Posterior cingulate gyrus (tissue), 11 donors: ENCODE results near the gene MORC3.
"Not testable (repeated sequence)": the region's sequence is repeated elsewhere in the genome, so short reads cannot be mapped to it uniquely, and the experiment has no call there.

Source experiments
- DNase-seq, 10 donors: peaks; one replicate each; pipeline versions ENCODE4 v3.0.0 to v3.0.0-alpha.2; 2020 to 2021; ENCODE audit warnings: mixed read lengths in 3 of 10
- intact Hi-C: fragments of 100-400 bp; cut with DNase I; formaldehyde crosslinking; loops from one replicate; pipeline ENCODE4 v1.15.1; 2023

Gene MORC3

DNA sequence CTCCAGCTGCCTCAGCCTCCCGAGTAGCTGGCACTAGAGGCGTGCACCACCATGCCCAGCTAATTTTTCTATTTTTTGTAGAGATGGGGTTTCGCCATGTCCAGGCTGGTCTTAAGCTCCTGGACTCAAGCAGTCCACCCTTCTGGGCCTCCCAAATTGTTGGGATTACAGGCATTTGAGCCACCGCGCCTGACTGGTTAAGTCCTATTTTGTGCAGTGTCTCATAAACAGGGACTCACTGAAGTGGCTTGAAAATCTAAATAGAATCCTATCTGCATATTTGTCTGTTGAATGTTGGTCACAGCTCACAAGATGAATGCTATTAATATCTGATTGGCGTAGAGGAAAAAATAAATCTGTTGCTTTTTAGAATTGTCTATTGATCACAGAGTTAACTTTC is 59.3 kb downstream of the MORC3 start:
- intact Hi-C loops, result no loop called here
- DNase-seq, result no peak

DNA sequence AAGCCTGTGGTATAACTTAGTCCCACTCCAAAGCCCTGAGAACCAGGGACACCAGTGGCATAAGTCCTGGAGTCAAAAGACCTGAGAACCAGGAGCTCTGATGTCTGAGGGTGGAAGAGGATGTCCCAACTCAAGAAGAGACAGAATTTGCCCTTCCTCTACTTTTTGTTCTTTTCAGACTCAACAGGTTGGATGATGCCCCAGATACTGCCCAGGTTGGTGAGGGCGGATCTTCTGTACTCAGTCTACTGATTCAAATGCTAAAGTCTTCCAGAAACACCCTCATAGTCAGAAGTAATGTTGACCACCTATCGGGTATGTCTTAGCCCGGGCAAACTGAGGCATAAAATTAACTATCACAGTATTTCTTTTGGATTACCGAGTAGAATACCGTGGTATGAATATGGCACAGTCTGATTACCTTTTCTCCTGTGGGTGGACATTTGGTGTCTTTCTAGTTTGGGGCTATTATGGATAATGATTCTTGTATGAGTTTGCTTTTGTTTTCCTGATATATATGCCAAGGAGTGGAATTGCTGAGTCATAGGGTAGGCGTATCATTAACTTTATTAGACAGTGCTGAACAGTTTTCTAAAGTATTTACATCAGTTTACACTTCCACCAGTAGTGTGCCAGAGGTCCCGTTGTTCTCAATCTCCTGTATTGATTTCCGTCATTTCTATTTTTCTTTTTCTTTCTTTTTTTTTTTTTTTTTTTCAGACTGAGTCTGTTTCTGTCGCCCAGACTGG is 62.0 kb downstream of the MORC3 start:
- DNase-seq, result no peak
- intact Hi-C loops, result no loop called here

- DNase-seq, intact Hi-C loops: not testable (repeated sequence)
These were observed 62.7 kb downstream of the MORC3 start for GRCh38 chr21:36382722-36383121.

DNA sequence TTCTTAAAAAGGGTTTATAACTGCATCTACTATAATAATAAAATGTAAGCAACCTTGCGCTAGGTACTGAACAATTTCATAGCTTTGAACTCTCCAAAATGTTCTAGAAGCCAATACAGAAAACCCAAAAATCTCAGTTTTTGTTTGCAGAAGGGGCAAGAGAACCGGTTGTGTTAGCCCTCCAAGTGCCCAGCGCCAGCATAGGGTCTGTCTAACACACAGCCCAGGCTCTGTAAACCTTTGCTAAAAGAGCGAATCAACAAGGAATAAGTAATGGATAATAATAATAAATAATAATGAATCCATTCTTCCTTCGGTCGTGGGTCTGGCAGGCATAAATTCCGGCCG is 64.9 kb downstream of the MORC3 start:
- no peak for DNase-seq
- intact Hi-C loops, result no loop called here

DNA sequence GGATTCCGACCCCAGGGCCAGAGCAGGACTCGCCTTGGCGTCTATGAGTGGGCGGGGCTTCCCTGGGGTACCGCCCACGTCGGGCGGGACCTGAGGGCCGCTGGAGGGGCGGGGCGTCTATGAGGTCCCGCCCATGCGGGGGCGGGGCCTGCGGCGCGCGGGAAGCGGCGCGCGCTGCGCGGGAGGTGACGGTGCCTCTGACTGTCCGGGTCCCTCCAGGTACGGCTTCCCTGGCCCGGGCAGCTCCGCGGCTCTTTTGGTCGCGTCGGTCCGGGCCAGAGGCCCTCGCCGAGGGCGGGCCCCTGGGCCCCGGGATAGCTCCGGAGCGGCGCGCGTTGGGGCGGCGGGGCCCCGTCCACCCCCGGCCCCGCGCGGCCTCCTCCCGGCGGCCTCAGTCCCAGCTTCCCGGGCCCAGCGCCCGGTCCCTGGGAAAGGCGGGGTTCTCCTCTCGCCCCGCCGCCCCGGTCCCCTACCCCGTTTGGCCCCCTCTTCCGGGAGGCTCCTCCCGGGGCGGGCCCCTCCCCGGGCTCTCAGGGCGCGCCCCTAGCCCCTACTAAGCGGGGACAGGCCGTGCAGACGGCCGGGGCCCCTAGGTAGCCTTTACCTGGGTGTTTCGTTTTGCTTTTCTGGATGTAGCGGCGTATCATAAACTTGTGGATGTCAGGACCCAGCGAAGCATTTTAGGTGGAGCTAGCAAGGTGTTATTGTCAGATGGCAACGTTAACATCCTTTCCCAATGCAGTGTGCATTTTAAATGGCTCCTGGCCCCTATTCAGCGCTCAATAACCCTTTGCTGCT is 65.4 kb downstream of the MORC3 start, which contains the start of gene CHAF1B:
Gene CHAF1B (plus strand): TSS at position 160 of the 798 bp plus-strand sequence. CDS start 745 bp downstream, outside the sequence.
- intact Hi-C loops, result no loop called here
- peak; percentile 47 to 97 (median 68) for DNase-seq

GRCh38 chr21:36386031-36386642 is 66.1 kb downstream of the MORC3 start:
- intact Hi-C loops, result no loop called here
- DNase-seq, result no peak

GRCh38 chr21:36388096-36388495 is 68.1 kb downstream of the MORC3 start:
- DNase-seq, result no peak
- intact Hi-C loops, result no loop called here

DNA sequence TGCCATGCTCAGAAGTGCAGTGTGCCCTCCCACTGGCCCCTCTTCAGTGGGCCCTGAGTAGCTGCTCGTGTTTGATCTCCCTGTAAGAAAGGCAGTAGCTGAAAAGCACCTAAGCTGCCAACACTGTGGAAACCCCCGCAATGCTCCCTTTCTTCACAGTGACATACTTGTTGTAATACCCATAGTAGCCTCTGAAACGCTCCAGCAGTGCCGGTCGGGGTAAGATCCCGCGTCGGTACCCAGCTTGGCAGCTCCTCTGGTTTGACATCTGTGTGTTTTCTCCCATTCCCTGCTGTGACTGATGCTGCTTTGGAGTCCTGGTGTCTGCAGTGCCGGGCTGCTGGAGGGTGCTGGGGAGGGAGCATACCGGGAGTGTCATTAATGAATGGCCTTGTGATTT is 68.8 kb downstream of the MORC3 start:
- DNase-seq, result peak in 8 of 10 donors; percentile 20 to 93 (median 50)
- intact Hi-C loops, result no loop called here

- intact Hi-C loops, DNase-seq: not testable (repeated sequence)
These were observed 71.7 kb downstream of the MORC3 start for GRCh38 chr21:36391649-36392048.

GRCh38 chr21:36395353-36396111 is 75.5 kb downstream of the MORC3 start:
- DNase-seq, result no peak
- intact Hi-C loops, result no loop called here

DNA sequence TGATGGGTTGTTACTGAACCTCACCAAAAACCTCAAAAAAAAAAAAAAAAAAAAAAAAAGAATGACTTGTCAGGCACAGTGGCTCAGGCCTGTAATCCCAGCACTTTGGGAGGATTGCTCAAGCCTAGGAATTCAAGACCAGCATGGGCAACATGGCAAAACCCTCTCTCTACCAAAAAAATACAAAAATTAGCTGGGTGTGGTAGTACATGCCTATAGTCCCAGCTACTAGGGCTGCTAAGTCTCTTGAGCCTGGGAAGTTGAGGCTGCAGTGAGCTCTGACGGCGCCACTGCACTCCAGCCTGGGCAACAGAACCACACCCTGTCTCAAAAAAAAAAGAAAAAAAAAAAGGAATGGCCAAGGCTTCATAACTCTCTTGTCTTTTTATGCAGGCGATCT is 76.3 kb downstream of the MORC3 start:
- no peak for DNase-seq
- intact Hi-C loops, result no loop called here

DNA sequence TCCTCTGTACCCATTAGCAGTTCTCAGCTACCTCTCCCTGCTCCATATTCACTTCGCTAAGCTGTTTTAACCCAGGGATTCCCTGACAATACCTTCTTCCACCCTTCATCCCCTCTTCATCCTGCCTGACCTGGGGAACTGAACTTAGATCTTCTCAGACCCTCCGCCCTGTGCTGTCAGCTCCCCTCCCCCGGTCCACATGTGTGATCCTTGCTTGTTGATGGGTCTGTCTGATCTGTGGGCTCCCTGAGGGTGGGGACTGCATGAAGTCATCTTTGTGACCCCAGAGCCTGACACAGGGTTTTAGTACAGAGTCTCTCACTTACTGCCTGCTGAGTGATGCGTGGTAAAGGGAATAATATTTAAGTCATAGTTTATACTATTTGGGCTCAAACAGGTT is 77.0 kb downstream of the MORC3 start:
- intact Hi-C loops, result no loop called here

GRCh38 chr21:36397606-36398005 is 77.6 kb downstream of the MORC3 start:
- DNase-seq, result no peak
- intact Hi-C loops, result no loop called here

More for the DNA sequence above, 77.0 kb downstream of the MORC3 start:
- DNase-seq, result no peak

DNA sequence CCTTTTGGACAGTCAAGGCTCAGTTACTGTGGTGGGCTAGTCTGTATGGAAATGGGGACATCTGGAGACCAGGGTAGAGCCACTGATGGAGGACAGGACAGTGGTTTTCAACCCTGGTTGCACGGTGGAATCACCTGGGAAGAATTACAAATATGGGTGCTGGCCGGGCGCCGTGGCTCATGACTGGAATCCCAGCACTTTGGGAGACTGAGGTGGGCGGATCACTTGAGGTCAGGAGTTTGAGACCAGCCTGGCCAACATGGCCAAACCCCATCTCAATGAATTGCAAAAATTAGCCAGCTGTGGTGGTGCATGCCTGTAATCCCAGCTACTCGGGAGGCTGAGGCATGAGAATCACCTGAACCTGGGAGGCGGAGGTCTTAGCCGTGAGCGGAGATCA is 79.7 kb downstream of the MORC3 start:
- DNase-seq, intact Hi-C loops: not testable (repeated sequence)

DNA sequence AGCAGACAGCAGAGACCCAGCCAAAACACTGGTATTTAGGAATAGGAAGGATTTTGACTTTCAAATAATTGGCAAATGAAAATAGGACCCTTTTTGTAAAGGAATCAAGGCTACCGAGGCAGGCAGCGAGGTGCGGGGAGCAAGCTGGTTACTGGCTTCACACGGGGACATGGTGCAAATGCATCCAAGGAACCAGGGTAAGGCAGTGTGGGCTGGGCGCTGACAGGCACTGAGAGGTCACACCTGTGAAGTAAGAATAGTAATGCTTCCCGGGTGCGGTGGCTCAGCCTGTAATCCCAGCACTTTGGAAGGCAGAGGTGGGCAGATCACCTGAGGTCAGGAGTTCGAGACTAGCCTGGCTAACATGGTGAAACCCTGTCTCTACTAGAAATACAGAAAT is 80.7 kb downstream of the MORC3 start:
- peak in 1 of 10 donors; percentile 60 for DNase-seq
- intact Hi-C loops, result no loop called here

DNA sequence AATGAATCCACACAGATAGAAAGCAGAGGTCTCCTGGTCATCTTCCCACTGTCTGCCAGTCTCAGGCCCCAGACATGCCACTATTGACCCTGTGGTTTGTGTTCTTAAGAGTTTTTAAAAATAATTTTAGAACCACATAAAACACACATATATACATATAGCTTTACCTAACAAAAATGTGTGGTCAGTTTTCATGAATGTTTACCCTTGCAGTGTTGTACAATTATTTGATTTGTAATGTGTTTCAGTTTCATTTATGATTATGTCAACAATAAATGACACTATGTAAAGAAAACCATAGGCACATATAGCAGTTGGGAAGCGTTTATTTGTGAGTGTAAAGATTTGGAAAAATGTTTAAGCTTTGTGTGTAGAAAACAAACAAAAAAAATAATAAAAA is 82.3 kb downstream of the MORC3 start:
- intact Hi-C loops, result no loop called here
- DNase-seq, result no peak

DNA sequence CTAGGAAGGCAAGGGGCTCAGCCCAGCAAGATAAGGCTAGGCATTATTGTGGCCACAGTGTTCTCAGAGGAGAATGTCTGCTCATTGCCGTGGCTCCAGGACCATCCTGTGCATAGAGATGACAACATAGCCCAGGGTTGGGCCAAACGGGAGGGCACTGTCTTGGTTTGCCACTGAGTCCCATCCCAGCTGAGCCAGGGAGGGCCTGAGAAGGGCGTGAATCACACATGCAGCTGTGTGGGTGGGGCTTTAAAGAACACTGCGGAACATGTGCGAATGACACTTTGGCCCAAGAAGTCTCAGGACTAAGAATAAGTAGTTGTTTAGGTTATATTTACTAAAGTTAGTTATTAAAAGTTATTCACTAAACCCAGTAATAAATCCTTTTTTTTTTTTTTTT is 83.7 kb downstream of the MORC3 start:
- intact Hi-C loops, result no loop called here
- peak in 1 of 10 donors; percentile 13 for DNase-seq

DNA sequence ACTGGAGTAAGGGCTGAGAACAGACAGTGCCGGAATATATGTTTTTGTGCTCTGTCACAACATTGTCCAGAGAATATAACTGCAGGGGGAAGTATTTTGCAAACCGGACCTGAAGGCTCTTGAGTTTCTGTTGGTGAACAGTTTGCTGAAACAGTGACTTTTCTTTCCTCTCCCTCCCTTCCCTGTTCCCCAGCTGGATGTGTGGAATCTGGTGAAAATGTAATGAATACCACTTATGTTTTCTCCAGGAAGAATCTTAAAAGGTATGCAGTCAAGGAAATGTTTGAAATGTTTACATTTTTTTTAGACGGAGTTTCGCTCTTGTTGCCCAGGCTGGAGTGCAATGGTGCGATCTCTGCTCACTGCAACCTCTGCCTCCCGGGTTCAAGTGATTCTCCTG is 88.6 kb downstream of the MORC3 start:
- intact Hi-C loops, result no loop called here

DNA sequence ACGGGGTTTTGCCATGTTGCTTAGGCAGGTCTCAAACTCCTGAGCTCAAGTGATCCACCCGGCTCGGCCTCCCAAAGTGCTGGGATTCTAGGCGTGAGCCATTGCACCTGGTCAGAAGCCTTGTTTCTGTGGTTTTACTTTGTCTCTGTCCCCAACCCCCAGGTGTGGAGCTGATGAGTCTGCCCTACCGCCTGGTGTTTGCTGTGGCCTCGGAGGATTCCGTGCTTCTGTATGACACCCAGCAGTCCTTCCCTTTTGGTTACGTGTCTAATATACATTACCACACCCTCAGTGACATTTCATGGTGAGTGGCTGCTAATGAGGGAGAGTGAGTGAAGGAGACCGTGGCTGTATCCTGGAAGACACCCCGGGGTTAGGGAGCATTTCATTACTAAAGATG is 91.3 kb downstream of the MORC3 start:
- intact Hi-C loops, result no loop called here
- peak in 2 of 10 donors; percentile 4 to 14 for DNase-seq

More for the DNA sequence above, 88.6 kb downstream of the MORC3 start:
- DNase-seq, result no peak

GRCh38 chr21:36412916-36413315 is 92.9 kb downstream of the MORC3 start:
- peak in 2 of 10 donors; percentile 26 to 79 for DNase-seq
- intact Hi-C loops, result no loop called here

GRCh38 chr21:36415375-36415774 is 95.4 kb downstream of the MORC3 start:
- intact Hi-C loops, result no loop called here
- DNase-seq, result peak in 1 of 10 donors; percentile 30
